NCI-H1105 treated with DMSO at 0.1 percent for 48 hours (cell line): ENCODE data around the gene DUS1L.

Experiments
- DNase-seq: peaks from one replicate; lab custom pipeline; 2025; lab: John Stamatoyannopoulos, UW

DUS1L gene

DNA sequence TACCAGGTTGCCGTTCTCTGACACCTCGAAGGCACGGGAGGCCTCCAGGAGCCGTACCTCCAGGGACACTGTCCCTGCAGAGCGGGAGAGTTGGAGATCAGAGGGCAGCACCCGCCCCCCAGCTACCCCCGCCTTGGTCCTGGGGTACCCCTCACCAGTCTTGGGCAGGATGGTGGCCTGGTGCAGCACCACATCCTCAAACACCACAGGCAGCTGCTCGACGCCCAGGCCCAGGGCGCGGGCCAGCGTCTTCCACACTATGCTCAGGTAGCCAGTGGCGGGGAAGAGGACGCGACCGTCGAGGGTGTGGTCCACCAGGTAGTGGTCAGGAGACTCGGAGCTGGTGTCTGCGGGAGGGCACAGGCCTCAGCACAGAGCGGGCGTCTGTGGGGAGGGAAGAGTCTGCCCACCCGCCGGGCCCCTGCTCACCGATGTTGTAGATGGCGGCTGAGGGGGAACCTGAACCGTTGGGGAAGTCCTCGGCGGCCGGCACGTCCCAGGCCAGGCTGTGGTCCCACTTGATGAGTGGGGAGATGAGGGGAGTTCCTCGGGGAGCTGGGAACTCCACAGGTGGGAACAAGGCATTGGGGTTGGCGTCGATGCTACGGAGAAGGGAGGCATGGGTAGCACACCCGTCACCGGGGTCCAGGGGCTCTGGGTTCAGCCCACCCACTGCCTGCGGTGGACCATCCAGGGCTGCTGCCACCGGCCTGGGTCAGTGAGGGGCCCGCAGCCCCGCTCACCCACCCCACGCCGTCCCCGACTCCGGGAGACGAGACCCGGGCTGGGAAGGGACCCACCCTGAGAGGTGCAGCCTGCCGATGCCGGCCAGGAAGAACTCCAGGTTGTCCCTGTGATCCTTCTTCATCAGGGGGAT, 22.6 kb upstream of the DUS1L start:
- DNase-seq: no peak

DNA sequence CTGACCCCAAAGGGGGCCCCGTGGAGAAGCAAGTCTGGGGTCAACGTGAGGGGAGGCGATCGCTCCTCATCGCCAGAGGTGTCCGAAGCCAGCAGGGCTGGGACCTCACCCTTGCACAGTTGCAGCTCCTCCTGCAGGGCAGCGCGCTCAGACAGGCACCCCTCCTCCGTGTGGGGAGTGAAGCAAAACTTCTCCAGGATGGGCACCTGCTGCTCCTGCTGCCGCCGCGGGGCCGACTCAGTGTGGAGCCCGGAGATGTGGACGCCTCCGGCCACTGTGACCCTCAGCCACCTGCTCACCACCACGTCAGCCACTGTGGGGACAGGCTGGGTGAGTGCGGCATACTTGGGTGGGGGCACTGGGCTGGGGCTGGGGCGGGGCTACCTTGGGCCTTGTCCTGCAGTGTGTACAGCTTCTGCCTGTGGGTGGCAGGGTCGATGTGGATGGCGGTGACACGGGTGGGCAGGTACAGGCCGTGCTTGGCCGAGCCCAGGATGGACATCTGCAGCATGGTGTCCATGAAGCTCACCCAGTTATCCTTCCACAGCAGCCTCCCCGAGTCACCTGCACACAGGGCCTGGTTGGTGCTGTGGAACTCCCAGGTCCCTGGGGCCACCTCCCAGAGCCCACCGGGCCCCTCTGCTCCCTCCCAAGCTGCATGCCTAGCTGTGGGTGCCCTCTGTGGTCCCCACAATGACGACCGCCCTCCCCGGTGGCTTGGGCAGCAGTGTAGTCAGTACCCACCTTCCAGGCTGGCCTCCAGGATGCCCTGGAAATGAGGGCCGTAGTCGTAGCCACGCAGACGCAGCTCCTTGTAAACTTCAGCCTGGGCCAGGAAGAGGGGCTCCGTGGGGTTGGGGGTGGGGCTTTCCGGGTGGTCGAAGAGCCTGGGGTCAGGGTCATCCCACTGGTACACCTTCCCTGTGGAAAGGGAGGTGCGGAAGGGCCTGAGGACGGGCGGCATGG, 21.6 kb upstream of the DUS1L start:
- DNase-seq: no peak

DNA sequence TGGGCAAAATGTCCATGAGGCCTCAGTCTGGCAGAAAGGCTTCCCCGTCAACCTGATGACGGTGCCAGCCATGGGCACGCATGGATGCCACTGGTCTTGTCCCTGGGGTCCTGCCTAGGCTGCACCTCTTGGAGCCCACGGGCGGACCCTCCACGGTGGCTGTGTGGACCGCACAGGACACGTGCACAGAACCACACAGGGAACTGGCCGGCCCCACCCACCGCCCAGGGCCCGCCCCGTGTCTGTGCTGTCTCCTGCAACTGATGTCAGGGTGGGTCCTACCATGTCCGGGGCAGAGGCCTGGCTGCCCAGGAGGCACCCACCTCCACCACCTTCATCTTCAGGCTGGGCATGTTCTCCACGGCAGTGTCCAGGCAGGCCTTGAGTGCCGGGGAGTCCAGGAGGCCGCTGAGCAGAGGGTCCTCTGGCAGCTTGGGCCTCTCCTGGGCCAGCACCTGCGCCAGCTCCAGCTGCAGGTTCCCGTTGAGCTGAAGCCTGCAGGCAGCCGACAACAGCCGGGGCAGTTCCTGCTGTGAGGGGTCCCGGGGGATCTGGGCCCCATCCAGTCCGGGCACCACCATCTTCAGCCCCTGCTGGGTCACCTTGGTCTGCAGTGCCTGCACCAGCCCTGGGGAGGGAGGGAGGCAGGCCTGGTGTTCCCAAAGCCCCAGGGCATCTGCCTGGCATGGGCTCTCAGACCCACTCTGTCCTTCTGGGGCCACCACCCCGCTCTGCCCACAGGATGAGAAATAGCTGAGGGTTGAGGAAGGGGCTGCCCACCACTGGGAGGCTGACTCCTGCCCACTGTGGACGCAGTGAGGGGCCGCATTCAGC, 20.5 kb upstream of the DUS1L start:
- DNase-seq: no peak

DNA sequence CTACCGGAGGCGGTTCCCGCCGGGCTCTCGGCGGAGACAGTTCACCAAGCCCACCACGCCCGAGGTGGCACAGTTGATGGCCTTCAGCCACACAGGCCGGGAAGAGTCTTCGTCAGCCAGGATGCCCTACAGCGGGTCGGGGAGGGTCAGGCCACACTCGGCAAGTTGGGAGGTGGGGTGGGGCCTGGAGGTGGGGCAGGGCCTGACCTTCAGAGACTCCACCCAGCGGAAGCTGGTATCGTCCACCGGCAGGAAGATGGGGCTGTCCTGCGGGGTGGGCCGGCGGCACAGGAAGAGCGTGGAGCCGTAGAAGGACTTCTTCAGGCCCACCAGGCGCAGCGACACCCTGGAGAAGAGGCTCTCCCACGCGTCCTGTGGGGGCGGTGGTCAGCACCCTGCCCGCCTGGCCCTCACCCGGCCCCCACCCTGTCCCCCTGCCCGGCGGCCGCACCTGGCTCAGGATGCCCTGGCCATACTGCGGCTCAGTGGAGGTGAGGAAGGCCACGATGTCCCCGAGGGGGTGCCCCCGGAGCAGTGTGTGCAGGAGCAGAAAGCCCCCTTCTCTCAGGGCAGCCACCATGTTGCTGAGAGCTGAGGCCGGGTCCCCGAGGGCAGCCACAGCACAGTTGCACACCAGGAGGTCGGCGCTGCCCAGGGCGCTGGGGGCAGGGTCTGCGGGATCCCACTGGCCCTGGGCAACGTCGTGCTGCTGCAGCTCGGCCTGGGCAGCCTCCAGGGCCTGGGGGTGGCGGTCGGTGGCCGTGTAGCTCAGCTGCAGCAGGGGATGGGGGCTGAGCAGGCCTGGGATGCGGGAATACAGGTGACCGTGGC, 19.6 kb upstream of the DUS1L start:
- no peak for DNase-seq

DNA sequence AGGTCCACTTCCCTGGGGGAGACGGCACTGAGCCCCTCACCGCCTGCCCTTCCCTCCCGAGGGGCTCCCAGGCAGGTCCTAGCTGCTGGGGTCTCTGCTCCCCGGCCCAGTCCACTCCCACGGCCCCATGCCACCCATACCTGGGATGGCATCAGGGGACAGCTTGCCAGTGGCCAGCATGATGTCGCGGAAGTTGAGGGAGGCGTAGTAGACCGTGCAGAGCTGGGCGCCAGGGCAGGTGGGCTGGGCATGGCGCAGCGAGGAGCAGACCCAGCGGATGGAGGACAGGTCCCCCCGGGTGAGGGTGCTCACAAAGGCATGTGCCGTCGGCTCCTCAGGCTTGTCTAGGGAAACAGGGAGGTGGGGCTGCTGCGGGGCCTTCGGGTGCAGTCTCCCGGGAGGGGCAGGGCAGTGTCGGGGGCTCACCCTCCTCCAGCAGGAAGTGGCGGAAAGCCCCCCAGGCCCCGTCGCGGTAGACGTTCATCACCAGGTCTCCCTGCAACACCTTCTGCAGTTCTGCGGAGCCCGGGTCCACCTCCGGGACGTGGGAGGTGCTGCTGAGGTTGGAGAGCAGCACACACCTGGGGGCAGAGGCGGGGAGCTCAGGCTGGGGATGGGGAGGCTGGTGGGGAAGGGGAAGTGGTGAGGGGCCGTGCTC, 18.9 kb upstream of the DUS1L start:
- no peak for DNase-seq

DNA sequence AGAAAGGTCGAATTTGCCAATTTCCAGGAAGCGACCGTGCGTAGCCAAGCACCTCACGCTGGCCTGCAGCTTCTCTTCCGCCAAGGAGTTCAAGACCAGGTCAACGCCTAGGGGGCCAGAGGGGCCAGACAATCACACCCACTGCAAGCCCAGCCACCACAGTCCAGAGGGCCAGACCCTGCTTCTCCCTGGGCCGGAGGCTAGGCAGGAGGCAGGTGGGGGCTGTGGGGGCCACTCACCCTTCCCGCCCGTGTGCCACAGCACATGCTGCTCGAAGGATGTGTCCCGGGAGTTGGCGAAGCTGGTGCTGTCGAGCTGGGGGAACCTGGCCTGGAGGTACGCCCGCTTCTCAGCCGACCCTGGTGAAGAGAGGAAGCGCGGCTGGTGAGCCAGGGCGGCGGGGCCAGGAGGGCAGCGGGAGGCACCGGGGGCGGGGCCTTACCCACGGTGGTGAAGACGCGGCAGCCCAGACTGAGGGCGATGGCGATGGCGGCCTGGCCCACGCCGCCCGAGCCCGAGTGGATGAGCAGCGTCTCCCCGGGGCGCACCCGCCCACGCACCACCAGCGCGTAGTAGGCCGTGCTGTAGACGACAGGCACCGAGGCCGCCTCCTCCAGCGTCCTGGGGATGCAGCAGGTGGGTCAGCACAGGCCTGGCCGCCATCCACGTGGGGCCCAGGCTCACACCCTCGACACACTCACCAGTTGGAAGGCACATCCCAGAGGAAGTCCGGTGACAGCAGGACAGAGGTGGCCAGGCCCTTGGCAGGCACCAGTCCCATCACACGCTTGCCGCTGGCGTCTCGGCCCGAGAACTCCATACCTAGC, 18.1 kb upstream of the DUS1L start:
- DNase-seq: no peak

DNA sequence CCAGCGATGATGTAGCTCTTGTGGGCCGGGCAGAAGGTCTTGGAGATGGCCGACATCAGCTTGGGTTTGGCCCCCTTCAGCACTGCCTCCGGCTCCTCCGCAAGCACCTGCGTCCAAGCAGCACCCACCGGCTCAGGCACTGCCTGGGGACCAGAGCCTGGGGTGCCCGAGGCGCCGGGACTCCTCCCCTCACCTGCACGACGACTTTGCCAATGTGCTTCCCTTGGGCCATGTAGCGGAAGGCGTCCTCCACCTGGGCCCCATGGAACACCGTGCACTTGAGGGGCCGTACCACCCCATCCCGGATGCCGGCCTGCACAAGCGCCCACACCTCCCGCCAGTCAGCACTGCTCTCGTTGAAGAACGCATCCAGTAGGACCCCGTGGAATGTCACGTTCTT, 17.4 kb upstream of the DUS1L start:
- no peak for DNase-seq

DNA sequence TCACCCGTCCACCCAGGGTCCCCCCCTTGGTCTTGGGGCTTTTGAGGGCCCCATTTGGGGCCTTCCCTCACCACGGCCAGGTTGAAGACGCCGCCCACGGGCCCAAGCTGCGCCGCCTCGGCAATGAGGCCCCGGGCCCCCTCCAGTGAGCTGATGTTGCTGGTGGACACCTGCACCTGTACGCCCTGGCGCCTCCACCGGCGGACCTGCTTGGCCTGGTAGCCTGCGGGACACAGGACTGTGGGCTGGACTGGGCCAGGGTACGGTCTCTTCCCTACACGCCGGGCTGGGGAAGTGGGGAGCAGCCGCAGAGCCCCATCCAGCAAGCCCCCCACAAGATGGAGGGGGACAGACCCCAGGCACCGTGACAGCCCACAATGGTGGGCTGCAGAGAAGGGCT, 16.9 kb upstream of the DUS1L start:
- no peak for DNase-seq

DNA sequence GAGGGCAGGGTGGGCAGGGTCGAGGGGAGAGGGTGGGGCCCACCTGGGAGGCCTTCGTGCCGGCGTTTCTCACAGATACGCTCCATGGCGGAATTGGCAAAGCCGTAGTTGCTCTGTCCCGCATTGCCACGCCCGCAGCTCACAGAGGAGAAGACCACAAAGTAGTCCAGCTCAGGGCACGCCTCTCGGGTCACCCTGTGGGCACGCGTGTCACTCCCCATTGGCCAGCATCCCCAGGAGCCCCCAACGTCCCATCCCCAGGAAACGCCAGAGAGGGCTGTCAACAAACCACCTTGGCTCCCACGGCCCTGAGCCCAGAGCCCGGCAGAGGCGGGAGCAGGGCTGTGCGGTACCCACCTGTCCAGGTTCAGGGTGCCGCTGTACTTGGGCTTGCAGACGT, 16.4 kb upstream of the DUS1L start:
- DNase-seq: no peak

DNA sequence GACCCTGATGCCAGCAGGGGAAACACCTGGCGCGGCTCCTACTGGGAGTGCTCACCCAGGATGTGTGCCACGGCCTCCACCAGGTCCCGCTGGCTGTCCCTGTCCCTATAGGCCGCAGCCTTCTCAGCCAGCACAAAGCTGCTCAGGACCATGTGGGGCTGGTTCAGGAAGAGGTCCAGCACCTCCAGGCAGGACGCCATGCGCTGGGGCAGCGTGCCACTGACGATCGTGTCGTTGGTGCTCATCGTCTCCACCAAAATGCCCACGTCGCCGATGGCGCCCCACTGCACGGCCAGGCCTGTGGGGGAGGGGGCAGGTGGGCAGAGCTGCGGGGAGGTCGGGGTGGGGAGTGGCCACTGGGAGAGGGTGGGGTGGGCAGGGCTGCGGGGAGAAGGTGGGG, 15.9 kb upstream of the DUS1L start:
- no peak for DNase-seq

DNA sequence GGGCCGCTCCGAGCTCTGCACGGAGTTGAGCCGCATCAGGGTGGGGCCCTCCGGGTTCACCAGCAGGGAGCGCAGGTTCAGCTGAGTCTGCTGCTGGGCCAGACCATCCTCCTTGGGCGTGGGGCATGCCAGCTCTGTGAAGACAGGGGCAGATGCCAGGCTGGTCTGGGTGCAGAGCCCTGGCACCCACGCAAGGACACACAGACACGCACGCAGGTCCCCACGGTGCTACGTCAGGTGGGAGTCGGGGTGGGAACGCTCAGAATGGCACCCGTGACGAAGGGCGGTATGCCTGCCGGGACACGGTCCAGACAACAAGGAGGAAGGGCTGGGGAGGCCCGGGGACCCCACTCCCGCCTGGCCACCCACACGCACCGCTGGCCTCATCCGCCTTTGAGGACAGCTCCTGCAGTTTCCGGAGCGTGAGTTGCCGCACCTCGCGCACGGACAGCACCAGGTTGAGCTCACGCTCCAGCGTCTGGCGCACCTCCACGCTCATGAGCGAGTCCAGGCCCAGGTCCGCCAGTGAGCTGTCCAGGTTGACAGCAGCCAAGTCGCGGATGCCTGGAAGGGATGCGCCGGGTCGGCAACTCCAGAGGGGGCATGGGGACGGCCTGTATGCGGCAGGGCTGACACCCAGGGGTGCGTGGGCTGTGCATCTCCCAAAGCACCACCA, 15.3 kb upstream of the DUS1L start:
- DNase-seq: no peak

DNA sequence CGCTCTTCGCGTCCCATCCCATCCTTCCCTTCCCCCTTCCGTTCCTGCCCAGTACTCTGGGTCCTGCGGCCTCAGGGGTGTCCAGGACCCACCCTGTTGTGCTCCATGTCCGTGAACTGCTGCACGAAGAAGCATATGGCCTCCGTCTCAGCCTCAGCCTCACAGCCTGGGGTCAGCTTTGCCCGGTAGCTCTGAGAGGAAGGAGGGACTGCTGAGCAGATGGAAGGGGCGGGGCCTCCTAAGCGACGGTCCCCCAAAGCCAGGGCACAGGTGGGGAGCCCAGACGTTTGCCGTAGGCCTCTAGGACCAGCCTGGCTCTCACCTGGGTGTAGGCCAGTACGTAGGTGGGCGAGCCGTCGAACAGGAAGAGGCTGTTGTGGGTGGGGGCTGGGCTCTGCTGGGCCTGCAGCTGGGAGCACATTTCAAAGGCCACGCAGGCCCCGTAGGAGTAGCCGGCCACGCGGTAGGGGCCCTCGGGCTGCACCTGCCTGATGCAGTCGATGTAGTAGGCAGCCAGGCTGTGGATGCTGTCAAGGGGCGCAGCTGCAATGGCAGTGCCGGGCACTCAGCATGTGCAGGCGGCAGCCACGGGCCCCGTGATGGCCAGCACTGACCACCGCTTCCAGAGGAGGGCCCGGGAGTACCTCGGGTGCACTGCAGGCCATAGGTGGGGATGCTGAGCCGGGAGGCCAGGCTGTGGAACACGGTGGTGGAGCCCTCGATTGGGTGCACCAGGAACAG, 14.6 kb upstream of the DUS1L start:
- no peak for DNase-seq

DNA sequence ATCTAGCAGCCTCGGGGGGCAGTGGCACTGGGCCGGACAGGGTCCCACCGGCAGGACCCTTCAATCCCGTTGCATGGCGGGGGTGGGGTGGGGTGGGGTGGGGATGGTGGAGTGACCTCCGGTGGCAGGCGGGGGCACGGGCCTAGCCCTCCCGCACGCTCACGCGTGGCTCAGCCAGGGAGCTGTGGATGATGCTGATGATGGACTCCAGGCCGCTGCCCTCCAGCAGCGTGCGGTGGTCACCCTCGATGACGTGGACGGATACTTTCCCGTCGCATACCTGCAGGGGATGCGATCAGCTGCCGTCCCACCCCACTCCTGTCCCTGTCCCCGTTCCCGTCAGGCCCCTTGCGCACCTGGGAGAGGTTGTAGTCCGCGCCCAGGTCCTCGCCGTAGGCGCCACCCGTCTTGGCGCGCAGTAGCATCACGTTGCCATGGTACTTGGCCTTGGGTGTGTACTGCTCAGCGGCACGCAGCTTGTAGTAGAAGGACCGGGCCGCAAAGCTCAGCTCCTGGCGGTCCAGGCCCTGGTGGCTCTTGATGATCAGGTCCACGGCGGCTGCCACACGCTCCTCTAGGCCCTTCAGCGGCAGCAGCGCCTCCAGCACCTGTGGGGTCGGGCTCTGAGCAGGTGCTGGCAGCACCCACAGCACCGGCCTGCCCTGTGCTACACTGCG, 13.5 kb upstream of the DUS1L start:
- no peak for DNase-seq

DNA sequence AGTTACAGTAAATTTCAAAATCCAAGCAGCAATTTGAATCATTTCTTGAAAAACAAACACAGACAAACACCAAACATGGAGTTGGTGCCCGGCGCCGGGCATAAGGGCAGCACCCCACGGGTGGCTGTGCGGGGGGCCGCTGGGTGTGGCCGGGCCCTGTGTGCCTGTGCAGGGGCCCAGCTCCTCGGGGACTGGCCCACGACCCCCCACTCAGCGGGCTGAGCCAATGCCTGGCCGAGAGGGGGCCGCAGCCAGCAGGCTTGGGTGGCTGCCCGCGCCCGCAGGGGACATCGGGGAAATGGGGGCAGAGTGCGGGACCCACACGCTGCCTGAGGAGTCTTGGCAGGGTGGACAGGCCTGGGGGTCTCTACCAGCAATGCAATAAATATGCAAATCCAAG, 12.8 kb upstream of the DUS1L start:
- DNase-seq: no peak

DNA sequence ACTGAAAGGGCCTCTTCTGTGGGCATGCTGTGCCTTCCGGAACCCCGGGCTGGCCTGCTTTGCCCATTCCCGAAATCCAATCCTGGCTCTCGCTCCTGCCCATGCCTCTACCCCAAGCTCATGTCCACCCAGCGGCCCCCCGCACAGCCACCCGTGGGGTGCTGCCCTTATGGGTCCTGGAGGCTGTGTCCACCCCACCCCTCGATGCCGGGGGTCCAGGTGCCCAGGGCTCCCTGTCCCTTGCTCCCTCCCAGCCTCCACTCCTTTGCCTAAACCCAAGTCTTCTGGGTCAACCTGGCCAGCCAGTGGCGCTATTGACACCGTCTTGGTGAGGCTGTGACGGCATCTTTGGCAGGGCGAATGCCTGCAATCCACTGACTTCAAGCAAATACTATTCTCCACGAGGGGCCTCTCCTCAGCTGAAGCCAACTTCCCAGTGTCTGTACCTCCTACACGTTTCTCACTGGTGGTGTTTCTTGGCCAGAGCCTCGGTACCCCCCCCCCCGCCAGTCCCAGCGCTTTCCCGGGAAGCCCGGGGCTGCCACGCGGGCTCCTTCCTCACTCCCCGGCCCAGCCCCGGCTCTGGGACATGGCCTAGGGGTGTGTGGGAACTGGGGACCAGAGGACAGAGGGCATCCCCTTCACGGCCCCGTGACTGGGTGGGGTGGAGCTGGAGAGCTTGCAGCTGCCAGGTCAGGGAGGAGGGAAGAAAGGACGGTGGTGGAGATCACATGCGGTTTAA, 12.2 kb upstream of the DUS1L start:
- DNase-seq: no peak

DNA sequence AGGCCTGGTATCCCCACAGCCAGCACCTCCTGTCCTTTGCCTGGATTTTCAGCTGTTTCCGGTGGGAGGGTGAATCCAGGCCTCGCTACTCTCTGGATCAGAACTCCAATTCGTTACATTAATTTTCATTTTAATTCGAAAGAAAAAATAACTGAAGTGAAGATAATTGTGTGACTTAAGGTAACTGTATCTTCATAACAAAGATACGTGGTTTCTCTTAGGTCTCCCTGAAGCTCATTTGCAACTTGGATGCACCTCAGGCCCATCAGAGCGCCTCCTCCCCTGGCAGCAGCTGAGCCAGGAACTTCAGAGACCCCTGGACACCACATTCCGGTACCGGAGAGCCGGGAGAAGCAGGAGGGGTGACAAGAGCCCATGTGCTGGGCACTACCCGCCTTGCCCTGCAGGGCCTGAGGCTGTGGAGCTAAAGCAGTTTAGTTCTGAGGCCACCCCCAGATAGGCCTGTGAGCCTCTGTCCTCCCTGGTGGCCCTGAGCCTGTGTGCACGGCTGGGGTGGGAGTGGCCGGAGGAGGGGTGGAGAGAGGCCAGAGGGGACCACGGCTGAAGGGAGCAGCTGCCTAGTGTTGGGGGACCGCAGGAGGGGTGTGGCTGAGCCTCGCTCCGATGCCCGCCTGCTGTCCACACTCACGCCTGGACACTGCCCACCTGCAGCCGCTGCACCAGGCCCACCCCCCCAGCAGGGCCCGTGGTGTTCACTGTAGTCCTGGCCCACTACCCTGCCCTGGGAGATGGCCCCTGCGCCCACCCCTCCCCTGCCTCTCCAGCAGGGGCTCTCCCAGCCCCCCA, 11.4 kb upstream of the DUS1L start:
- DNase-seq: no peak
